OCI-LY1 (cell line): ENCODE data around the gene POLD2.

Experiments used
- H2AFZ ChIP-seq: fragments of 200-600 bp; sonication (generic), shearing (Covaris generic); 2 replicates; pipeline ENCODE4 v1.6.0; 2014; ENCODE audit warnings: antibody characterized with exemption, mild to moderate bottlenecking, low read length
- H3F3A ChIP-seq: fragments of 200-600 bp; sonication (generic), shearing (Covaris generic); 2 replicates; pipeline ENCODE4 v1.6.0; 2014; ENCODE audit warnings: mild to moderate bottlenecking, antibody characterized with exemption, low read length, moderate library complexity; ENCODE audit not compliant: insufficient read depth
- H3K27ac ChIP-seq: fragments of 200-600 bp; sonication (generic); 2 replicates; pipeline ENCODE4 v1.5.1; 2014; ENCODE audit warnings: low read length, mixed run types, mild to moderate bottlenecking, low read depth; ENCODE audit not compliant: poor library complexity, severe bottlenecking
- H3K27me3 ChIP-seq: fragments of 200-600 bp; sonication (generic); 2 replicates; pipeline ENCODE4 v1.6.0; 2014; ENCODE audit warnings: antibody characterized with exemption, mild to moderate bottlenecking, low read length, moderate library complexity; ENCODE audit not compliant: insufficient read depth
- H3K36me3 ChIP-seq: fragments of 200-600 bp; sonication (generic); 2 replicates; pipeline ENCODE4 v1.6.1; 2014; ENCODE audit warnings: mild to moderate bottlenecking, antibody characterized with exemption, low read length, moderate library complexity, mixed read lengths; ENCODE audit not compliant: insufficient read depth
- H3K4me1 ChIP-seq: fragments of 200-600 bp; sonication (generic); 2 replicates; pipeline ENCODE4 v1.5.1; 2014; ENCODE audit warnings: mild to moderate bottlenecking, low read length, moderate library complexity; ENCODE audit not compliant: insufficient read depth, severe bottlenecking
- H3K4me2 ChIP-seq: fragments of 200-600 bp; sonication (generic), shearing (Covaris generic); 2 replicates; pipeline ENCODE4 v1.6.1; 2014; ENCODE audit warnings: low read length
- H3K4me3 ChIP-seq: fragments of 200-600 bp; sonication (generic); 2 replicates; pipeline ENCODE4 v1.5.1; 2014; ENCODE audit warnings: low read length, low read depth, mild to moderate bottlenecking, mixed read lengths; ENCODE audit not compliant: poor library complexity, severe bottlenecking
- H3K79me2 ChIP-seq: fragments of 200-600 bp; shearing (Covaris generic); 2 replicates; pipeline ENCODE4 v1.6.1; 2016; ENCODE audit warnings: mixed run types, low read length, mixed read lengths; ENCODE audit not compliant: insufficient read depth
- H3K9ac ChIP-seq: fragments of 200-600 bp; sonication (generic), shearing (Covaris generic); 2 replicates; pipeline ENCODE4 v1.6.1; 2014; ENCODE audit warnings: mild to moderate bottlenecking, low read length, mixed read lengths
- H3K9me2 ChIP-seq: fragments of 200-600 bp; sonication (generic), shearing (Covaris generic); 2 replicates; pipeline ENCODE4 v1.6.1; 2014; ENCODE audit warnings: low read depth, mild to moderate bottlenecking, low read length, mixed read lengths
- H3K9me3 ChIP-seq: fragments of 200-600 bp; shearing (Covaris generic); 2 replicates; pipeline ENCODE4 v1.6.1; 2014; ENCODE audit warnings: low read length, mixed read lengths
- H4K20me1 ChIP-seq: fragments of 200-600 bp; sonication (generic), shearing (Covaris generic); 2 replicates; pipeline ENCODE4 v1.6.0; 2016; ENCODE audit warnings: mild to moderate bottlenecking, low read length; ENCODE audit not compliant: insufficient read depth
- EZH2 ChIP-seq: fragments of 200-600 bp; sonication (generic), shearing (Covaris generic); IDR thresholded peaks from 2 replicates; pipeline ENCODE4 v1.8.0; 2017; ENCODE audit warnings: borderline replicate concordance, mixed run types, mild to moderate bottlenecking, antibody characterized with exemption, low read length, moderate library complexity, mixed read lengths
- TF ChIP-seq, protein P1 (sequence below): fragments of 200-600 bp; sonication (generic), shearing (Covaris generic); IDR thresholded peaks from 2 replicates; pipeline ENCODE4 v1.5.1; 2017; ENCODE audit warnings: mild to moderate bottlenecking, antibody characterized with exemption, low read length, moderate library complexity, mixed read lengths

Gene POLD2

DNA sequence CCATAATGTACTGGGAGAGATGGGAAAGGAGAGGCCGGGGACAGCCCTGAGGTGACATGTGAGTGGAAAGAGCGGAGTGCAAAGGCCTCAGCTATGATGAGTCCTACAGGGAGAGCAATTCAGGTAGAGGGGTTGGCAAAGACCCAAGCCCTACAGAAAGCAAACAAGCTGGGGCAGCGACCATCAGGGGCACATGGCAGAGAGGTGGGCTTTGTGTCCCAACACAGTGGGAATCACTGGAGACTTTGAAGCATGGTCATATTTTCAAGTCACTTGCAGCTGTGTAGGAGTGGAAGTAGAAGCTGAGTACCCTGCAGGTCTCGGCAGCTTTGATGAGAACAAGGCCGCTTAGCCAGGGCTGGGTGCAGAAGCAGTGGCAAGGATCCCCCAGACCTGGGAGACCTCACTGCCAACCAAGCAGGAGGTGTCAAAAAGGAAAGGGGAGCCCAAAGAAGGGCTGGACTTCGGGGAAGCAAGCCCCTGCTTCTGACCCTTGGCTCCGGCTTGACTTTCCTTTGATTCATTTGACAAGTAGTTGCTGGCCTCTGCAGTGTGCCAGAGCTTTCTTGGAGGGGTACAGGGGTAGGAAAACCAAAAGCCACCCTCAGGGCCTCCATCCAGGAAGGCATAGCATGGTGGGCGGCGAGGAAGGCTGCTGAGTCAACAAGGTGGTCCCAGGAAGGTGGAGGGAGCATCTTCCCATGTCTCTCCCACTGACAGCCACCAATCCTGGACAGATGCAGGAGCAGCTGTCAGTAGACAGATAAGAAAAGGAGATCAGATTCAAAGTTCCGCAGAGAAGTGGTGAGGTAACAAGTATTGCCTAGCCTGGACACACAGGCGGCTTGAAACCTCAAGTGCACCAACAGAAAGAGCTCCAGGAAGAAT lies 56.0 kb downstream of the POLD2 start:
- Histone ChIP-seq H2AFZ (no peak overlapping the region), H3K9me3 (no peaks in the 10 kb centered on the region), H4K20me1 (no peaks in the 10 kb centered on the region), H3K4me2 (no peak overlapping the region), H3K4me3 (no peak overlapping the region), H3F3A (peaks cover 7% of the 10 kb centered on the region; the same call in 1 of the 2 replicates), H3K9ac (no peak overlapping the region), H3K27ac (no peak overlapping the region), H3K79me2 (no peaks in the 10 kb centered on the region), H3K27me3 (no peaks in the 10 kb centered on the region; the same call in 1 of the 2 replicates), H3K9me2 (no peaks in the 10 kb centered on the region), H3K4me1 (no peaks in the 10 kb centered on the region), H3K36me3 (peaks cover 21% of the 10 kb centered on the region)
- TF ChIP-seq, protein P1, sequence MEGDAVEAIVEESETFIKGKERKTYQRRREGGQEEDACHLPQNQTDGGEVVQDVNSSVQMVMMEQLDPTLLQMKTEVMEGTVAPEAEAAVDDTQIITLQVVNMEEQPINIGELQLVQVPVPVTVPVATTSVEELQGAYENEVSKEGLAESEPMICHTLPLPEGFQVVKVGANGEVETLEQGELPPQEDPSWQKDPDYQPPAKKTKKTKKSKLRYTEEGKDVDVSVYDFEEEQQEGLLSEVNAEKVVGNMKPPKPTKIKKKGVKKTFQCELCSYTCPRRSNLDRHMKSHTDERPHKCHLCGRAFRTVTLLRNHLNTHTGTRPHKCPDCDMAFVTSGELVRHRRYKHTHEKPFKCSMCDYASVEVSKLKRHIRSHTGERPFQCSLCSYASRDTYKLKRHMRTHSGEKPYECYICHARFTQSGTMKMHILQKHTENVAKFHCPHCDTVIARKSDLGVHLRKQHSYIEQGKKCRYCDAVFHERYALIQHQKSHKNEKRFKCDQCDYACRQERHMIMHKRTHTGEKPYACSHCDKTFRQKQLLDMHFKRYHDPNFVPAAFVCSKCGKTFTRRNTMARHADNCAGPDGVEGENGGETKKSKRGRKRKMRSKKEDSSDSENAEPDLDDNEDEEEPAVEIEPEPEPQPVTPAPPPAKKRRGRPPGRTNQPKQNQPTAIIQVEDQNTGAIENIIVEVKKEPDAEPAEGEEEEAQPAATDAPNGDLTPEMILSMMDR: no peak
- no peak for TF ChIP-seq EZH2

DNA sequence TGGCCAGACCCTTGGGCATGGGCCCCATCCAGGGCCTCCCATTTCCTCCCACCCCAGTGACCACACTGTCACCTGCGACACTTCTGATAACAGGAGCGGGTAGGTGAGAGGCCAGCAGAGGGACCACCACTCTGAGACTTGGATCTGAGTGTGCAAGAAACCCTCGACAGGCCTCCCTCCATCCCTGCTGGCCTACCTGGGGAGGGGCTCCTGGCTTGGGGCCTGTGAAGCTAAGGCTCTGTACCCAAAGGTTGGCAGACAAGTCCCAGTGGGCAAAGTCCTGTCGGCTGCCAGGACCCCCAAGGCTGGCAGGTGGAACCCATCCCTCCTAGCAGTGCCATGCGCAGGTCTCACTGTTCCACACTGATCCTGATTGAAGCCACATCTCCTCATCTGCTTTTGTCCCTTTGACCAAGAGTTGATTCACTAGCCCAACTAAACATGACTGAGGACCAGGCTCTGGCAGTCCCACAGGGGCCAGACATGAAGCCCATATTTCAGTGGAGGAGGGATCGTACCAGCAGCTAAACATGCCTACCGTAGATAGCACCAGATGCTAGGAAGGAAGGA lies 56.8 kb downstream of the POLD2 start:
- H4K20me1 ChIP-seq: no peaks in the 10 kb centered on the region
- no peak overlapping the region for H2AFZ ChIP-seq
- no peaks in the 10 kb centered on the region; the same call in 1 of the 2 replicates for H3K27me3 ChIP-seq
- no peaks in the 10 kb centered on the region for H3K79me2 ChIP-seq
- H3K4me1 ChIP-seq: no peaks in the 10 kb centered on the region
- no peaks in the 10 kb centered on the region for H3K9me3 ChIP-seq
- H3F3A ChIP-seq: peaks cover 7% of the 10 kb centered on the region; the same call in 1 of the 2 replicates
- no peak overlapping the region for H3K4me3 ChIP-seq
- no peak for TF ChIP-seq EZH2
- TF ChIP-seq, protein P1: no peak
- H3K36me3 ChIP-seq: peaks cover 21% of the 10 kb centered on the region
- H3K9ac ChIP-seq: no peak overlapping the region
- H3K4me2 ChIP-seq: no peak overlapping the region
- H3K27ac ChIP-seq: no peak overlapping the region
- no peaks in the 10 kb centered on the region for H3K9me2 ChIP-seq

DNA sequence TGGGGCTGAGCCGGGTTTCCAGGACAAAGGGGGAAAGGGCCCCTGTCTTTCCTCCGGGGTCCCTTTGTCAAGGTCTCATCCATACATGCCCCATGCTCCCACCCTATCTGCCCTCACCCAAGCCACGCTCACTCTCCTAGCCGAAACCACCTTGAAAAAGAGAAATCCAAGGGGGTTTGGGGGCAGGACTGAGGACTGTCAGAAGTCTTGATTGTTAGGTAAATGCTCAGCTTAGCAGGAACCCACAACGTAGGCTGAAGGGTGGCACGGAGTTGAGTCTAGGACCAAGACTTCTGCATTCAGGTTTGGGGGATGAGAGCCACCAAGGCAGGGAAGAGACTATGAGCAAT lies 57.3 kb downstream of the POLD2 start:
- Histone ChIP-seq H3K27ac (no peak overlapping the region), H4K20me1 (no peaks in the 10 kb centered on the region), H3K4me2 (no peak overlapping the region)

More for the DNA sequence above, 57.3 kb downstream of the POLD2 start:
- H3K36me3 ChIP-seq: peaks cover 21% of the 10 kb centered on the region
- H3F3A ChIP-seq: peaks cover 7% of the 10 kb centered on the region; the same call in 1 of the 2 replicates
- no peaks in the 10 kb centered on the region for H3K4me1 ChIP-seq
- TF ChIP-seq, protein P1: no peak
- TF ChIP-seq EZH2: no peak
- H3K4me3 ChIP-seq: no peak overlapping the region
- no peak overlapping the region for H2AFZ ChIP-seq
- H3K9me3 ChIP-seq: no peaks in the 10 kb centered on the region
- H3K9ac ChIP-seq: no peak overlapping the region
- no peaks in the 10 kb centered on the region for H3K9me2 ChIP-seq
- no peaks in the 10 kb centered on the region for H3K79me2 ChIP-seq
- no peaks in the 10 kb centered on the region; the same call in 1 of the 2 replicates for H3K27me3 ChIP-seq
